Adrenal gland (tissue), 5 donors: Measurements from ENCODE around the gene ICAM5.

Source experiments
- POLR2A ChIP-seq, 2 donors: fragments of 450-650 bp; IDR thresholded peaks; one replicate each; pipeline ENCODE4 v1.6.1; 2017; ENCODE audit warnings: antibody characterized with exemption in 2 of 2, mild to moderate bottlenecking in 2 of 2, moderate library complexity in 1 of 2
- TF ChIP-seq, protein P1 (sequence below), 6 experiments: fragments of 450-650 bp in 4 of 6; fragments of 200-600 bp in 2 of 6; sonication (generic) in 1 of 6; IDR thresholded peaks; 1 replicate in 5 of 6; 2 replicates in 1 of 6; pipeline versions ENCODE4 v1.5.1 to v1.8.0; 2016 to 2021; ENCODE audit warnings: antibody characterized with exemption in 6 of 6, mild to moderate bottlenecking in 2 of 6, moderate library complexity in 1 of 6
- donor health status: DM: no; HTN: no; CAD: no.

DNA sequence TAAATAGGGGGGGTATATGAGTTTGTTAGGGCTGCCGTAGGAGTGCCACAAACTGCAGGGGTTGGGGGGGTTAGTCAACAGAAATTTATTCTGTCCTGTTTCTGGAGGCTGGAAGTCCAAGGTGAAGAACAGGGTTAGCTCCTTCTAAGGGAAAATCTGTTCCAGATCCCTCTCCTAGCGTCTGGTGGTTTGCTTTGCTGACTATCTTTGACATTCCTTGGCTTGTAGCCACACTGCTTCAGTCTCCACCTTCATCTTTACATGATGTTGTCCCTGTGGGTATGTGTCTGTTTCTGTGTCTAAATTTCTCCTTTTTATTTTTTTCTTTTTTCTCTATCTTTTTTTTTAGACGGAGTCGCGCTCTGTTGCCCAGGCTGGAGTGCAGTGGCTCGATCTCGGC, 27.0 kb upstream of the ICAM5 start:
- TF ChIP-seq, protein P1, sequence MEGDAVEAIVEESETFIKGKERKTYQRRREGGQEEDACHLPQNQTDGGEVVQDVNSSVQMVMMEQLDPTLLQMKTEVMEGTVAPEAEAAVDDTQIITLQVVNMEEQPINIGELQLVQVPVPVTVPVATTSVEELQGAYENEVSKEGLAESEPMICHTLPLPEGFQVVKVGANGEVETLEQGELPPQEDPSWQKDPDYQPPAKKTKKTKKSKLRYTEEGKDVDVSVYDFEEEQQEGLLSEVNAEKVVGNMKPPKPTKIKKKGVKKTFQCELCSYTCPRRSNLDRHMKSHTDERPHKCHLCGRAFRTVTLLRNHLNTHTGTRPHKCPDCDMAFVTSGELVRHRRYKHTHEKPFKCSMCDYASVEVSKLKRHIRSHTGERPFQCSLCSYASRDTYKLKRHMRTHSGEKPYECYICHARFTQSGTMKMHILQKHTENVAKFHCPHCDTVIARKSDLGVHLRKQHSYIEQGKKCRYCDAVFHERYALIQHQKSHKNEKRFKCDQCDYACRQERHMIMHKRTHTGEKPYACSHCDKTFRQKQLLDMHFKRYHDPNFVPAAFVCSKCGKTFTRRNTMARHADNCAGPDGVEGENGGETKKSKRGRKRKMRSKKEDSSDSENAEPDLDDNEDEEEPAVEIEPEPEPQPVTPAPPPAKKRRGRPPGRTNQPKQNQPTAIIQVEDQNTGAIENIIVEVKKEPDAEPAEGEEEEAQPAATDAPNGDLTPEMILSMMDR (IDR thresholded peaks at IDR 0.05), result no peak
- no peak for TF ChIP-seq POLR2A (IDR thresholded peaks at IDR 0.05)
